Motor neuron (in vitro differentiated cells): ENCODE measurements around the gene LOXHD1. TPM values are rescaled to one million over a fixed set of nuclear protein-coding genes. Genes with fewer than 3 reads are reported as not detected.

Source experiments
- ATAC-seq, 8 experiments: fragments of 200-7000 bp; cut with Tn5 transposase; replicated peaks in 6 of 8; 2 replicates each; pipeline ENCODE4 v1.8.0; 2021; ENCODE audit warnings: mild to moderate bottlenecking in 8 of 8, moderate library complexity in 8 of 8
- H3K27ac ChIP-seq, 2 donors: fragments of 250-450 bp; sonication (Bioruptor Pico); 2 replicates each; pipeline ENCODE4 v1.9.0; 2021; ENCODE audit warnings: antibody characterized with exemption in 2 of 2, mild to moderate bottlenecking in 2 of 2, moderate library complexity in 1 of 2
- H3K4me1 ChIP-seq, 2 donors: fragments of 250-450 bp; sonication (Bioruptor Pico); replicated peaks in 1 of 2; 2 replicates each; pipeline ENCODE4 v1.6.1; 2021; ENCODE audit warnings: antibody characterized with exemption in 2 of 2, mild to moderate bottlenecking in 2 of 2, moderate library complexity in 1 of 2
- H3K4me3 ChIP-seq, 5 donors: fragments of 250-450 bp; sonication (Bioruptor Pico); 2 replicates each; pipeline ENCODE4 v1.9.0; 2021; ENCODE audit warnings: antibody characterized with exemption in 5 of 5, mild to moderate bottlenecking in 5 of 5, moderate library complexity in 4 of 5
- WGBS, 10 experiments: fragments of 450-650 bp; shearing (Covaris generic); methylation state at CpG; one replicate each; pipeline ENCODE4 v1.0.0; 2022; 5-methylcytosine and 5-hydroxymethylcytosine counted together
- in situ Hi-C, 9 experiments: fragments of 400-800 bp; cut with MboI; loops; one replicate each; pipeline ENCODE4 v1.15.0; 2021; ENCODE audit warnings: low sequenced_read_pairs in 9 of 9, low pct_unique_long_range_greater_than_20kb in 2 of 9; ENCODE audit not compliant: unreplicated experiment in 9 of 9
- total RNA-seq, 8 experiments: library from RNA; unstranded; fragments of 300-600 nt; gene quantifications; 2 replicates each; pipeline versions ENCODE4 v1.2.3 to v1.2.4, GENCODE V29; 2022

Gene LOXHD1
- total RNA-seq, 8 experiments from 2014 or later: 0.05 to 0.66 (median 0.18) TPM; not detected in 2

GRCh38 chr18:46621111-46621766, 35.8 kb downstream of the LOXHD1 start:
- no peak for ATAC-seq
- Histone ChIP-seq H3K4me3 (no peak overlapping the region), H3K27ac (no peak overlapping the region), H3K4me1 (no peaks in the 10 kb centered on the region)
- in situ Hi-C loops: loop anchor here in 1 of 9 experiments (25.0 kb wide), 1 partner anchor 109 kb away; no protein-coding TSS in a partner anchor
- WGBS, 10 experiments: 11 to 100% (median 50%) methylated on average over 1 to 6 of the region's 6 CpGs; no CpG with 5 or more reads in 2 of the 10 experiments

GRCh38 chr18:46619559-46619958, 37.5 kb downstream of the LOXHD1 start:
- no peak for ATAC-seq
- WGBS, 10 experiments: 0 to 100% (median 63%) methylated on average over 1 to 3 of the region's 3 CpGs; no CpG with 5 or more reads in 3 of the 10 experiments
- in situ Hi-C loops: loop anchor here in 1 of 9 experiments (25.0 kb wide), 1 partner anchor 107 kb away; no protein-coding TSS in a partner anchor
- Histone ChIP-seq H3K4me1 (no peaks in the 10 kb centered on the region), H3K4me3 (no peak overlapping the region), H3K27ac (no peak overlapping the region)

- no peaks in the 10 kb centered on the region for H3K4me1 ChIP-seq
- in situ Hi-C loops: loop anchor here in 1 of 9 experiments (25.0 kb wide), 1 partner anchor 103 kb away; no protein-coding TSS in a partner anchor
- H3K27ac ChIP-seq: no peak overlapping the region
- ATAC-seq: no peak
- H3K4me3 ChIP-seq: no peak overlapping the region
These were observed 41.3 kb downstream of the LOXHD1 start for GRCh38 chr18:46615720-46616119.

GRCh38 chr18:46609048-46609447, 48.0 kb downstream of the LOXHD1 start:
- WGBS, 10 experiments: 62 to 100% (median 87%) methylated on average over 1 to 2 of the region's 2 CpGs; no CpG with 5 or more reads in 4 of the 10 experiments
- H3K4me3 ChIP-seq: no peak overlapping the region
- in situ Hi-C loops: loop anchor here in 1 of 9 experiments (25.0 kb wide), 1 partner anchor 97 kb away; no protein-coding TSS in a partner anchor
- ATAC-seq: no peak
- H3K4me1 ChIP-seq: no peaks in the 10 kb centered on the region
- H3K27ac ChIP-seq: no peak overlapping the region

DNA sequence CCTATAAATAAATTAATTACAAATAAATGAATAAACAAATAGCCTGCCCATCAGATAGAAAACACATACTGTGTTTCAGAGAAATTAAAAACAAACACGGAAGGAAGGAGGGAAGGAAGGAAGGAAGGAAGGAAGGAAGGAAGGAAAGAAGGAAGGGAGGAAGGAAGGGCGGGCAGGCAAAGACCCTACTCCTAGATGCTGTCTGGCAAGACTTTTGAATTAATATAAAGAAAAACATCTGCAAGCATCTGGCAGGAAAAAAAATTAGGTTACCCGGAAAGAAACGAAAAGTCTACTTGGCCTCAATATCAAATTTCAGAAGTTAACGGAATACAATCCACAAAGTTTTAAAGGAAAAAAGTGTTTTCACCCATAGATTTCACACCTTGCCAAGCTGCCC, 49.1 kb downstream of the LOXHD1 start:
- 6 to 100% (median 80%) methylated on average over 1 to 3 of the region's 5 CpGs; no CpG with 5 or more reads in 3 of the 10 experiments for WGBS, 10 experiments

GRCh38 chr18:46601141-46601805, 55.7 kb downstream of the LOXHD1 start:
- Histone ChIP-seq H3K27ac (no peak overlapping the region), H3K4me1 (no peaks in the 10 kb centered on the region), H3K4me3 (no peak overlapping the region)
- no peak for ATAC-seq
- 0 to 92% (median 65%) methylated on average over 1 to 7 of the region's 17 CpGs; no CpG with 5 or more reads in 3 of the 10 experiments for WGBS, 10 experiments
- in situ Hi-C loops: loop anchor here in 1 of 9 experiments (25.0 kb wide), 1 partner anchor 89 kb away; no protein-coding TSS in a partner anchor

More for the DNA sequence above, 49.1 kb downstream of the LOXHD1 start:
- in situ Hi-C loops: loop anchor here in 1 of 9 experiments (25.0 kb wide), 1 partner anchor 96 kb away; no protein-coding TSS in a partner anchor
- Histone ChIP-seq H3K27ac (no peak overlapping the region), H3K4me3 (no peak overlapping the region), H3K4me1 (no peaks in the 10 kb centered on the region)
- no peak for ATAC-seq

- Histone ChIP-seq H3K27ac (no peak overlapping the region), H3K4me1 (no peaks in the 10 kb centered on the region), H3K4me3 (no peak overlapping the region)
- ATAC-seq: no peak
- in situ Hi-C loops: no loop called here
These were observed 60.9 kb downstream of the LOXHD1 start for GRCh38 chr18:46596119-46596518.

DNA sequence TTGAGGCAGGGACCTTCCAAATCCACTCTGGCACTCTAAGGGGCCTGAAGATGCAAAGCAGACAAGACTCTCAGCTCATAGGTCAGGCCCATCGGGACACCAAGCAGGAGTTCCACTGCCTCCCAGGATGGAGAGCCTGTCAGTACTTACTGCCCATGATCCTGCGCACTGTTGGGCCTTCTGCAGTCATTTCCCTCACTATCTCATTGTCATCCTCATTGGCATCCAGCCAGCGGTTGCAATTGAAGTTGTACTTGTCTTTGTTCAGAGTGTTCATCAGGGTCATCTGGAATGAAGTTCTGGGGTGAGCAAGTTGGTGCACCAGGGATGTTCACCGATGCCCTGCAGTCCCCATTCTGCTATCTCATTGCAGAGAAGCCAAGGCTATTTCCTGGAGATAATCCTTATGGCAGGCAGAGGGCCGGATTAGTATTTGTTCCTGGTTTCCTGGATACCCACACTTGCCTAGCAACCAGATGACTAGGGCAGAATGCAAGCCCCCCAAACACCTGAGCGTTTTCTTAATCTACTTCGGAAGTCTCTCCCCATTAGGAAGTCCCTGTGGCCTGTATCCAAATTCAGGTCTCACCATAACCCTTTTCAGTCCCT, 65.1 kb downstream of the LOXHD1 start:
- Histone ChIP-seq H3K27ac (no peak overlapping the region), H3K4me1 (no peaks in the 10 kb centered on the region), H3K4me3 (no peak overlapping the region)
- in situ Hi-C loops: no loop called here
- no peak for ATAC-seq
- WGBS, 10 experiments: 0 to 100% (median 61%) methylated on average over 1 to 4 of the region's 7 CpGs; no CpG with 5 or more reads in 1 of the 10 experiments

DNA sequence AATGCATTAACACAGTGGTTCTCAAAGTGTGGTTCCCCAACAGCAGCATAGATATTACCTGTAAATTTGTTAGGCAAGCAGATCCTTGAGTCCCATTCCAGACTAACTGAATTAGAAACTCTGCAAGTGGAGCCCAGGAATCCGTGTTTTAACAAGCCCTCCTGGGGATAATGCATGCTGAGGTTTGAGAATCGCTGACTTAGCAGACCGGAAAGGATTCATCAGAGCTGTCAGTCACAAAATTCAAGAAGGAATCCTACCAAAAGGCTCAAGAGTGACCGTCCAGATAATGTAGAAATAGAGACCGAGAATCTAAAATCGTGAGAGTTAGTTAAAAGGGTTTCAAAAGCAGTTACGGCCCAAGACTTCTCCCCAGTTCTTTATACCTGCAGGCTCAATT, 66.9 kb downstream of the LOXHD1 start:
- Histone ChIP-seq H3K27ac (no peak overlapping the region), H3K4me3 (no peak overlapping the region), H3K4me1 (no peaks in the 10 kb centered on the region)
- in situ Hi-C loops: no loop called here
- 0 to 100% (median 24%) methylated on average over 1 to 7 of the region's 7 CpGs for WGBS, 10 experiments
- no peak for ATAC-seq

GRCh38 chr18:46588971-46589660, 67.9 kb downstream of the LOXHD1 start:
- no peak overlapping the region for H3K27ac ChIP-seq
- WGBS, 10 experiments: 5 to 90% (median 53%) methylated on average over 1 to 7 of the region's 8 CpGs; no CpG with 5 or more reads in 2 of the 10 experiments
- H3K4me1 ChIP-seq: no peaks in the 10 kb centered on the region
- H3K4me3 ChIP-seq: no peak overlapping the region
- in situ Hi-C loops: no loop called here
- no peak for ATAC-seq

- no peak overlapping the region for H3K27ac ChIP-seq
- in situ Hi-C loops: no loop called here
- no peak overlapping the region for H3K4me3 ChIP-seq
- 0 to 83% (median 60%) methylated on average over 1 to 3 of the region's 3 CpGs; no CpG with 5 or more reads in 1 of the 10 experiments for WGBS, 10 experiments
- no peaks in the 10 kb centered on the region for H3K4me1 ChIP-seq
- ATAC-seq: peak in 4 of 8 experiments; percentile 18 to 42 (median 36)
These were observed 69.4 kb downstream of the LOXHD1 start for GRCh38 chr18:46587600-46587999.

- no peaks in the 10 kb centered on the region for H3K4me1 ChIP-seq
- no peak overlapping the region for H3K4me3 ChIP-seq
- H3K27ac ChIP-seq: no peak overlapping the region
- 0 to 100% (median 73%) methylated on average over 1 to 3 of the region's 3 CpGs for WGBS, 10 experiments
- in situ Hi-C loops: no loop called here
- ATAC-seq: no peak
These were observed 73.3 kb downstream of the LOXHD1 start for GRCh38 chr18:46583711-46584110.

GRCh38 chr18:46581648-46582047, 75.4 kb downstream of the LOXHD1 start:
- no peak overlapping the region for H3K4me3 ChIP-seq
- ATAC-seq: no peak
- H3K4me1 ChIP-seq: no peaks in the 10 kb centered on the region
- no peak overlapping the region for H3K27ac ChIP-seq
- in situ Hi-C loops: no loop called here
